GM18502 (cell line): ENCODE measurements around the gene BIRC7.
"Not testable (repeated sequence)": the region's sequence is repeated elsewhere in the genome, so short reads cannot be mapped to it uniquely, and the experiment has no call there.

Source experiments
- ATAC-seq: cut with Tn5 transposase; IDR thresholded peaks from one replicate; pipeline ENCODE4 v1.9.1; 2021; ENCODE audit warnings: mild to moderate bottlenecking; ENCODE audit not compliant: unreplicated experiment, poor library complexity

BIRC7 gene

GRCh38 chr20:63205896-63206295 is 29.8 kb upstream of the BIRC7 start:
- no peak for ATAC-seq

- ATAC-seq, result no peak
Measured at GRCh38 chr20:63206878-63207277, 28.8 kb upstream of the BIRC7 start.

DNA sequence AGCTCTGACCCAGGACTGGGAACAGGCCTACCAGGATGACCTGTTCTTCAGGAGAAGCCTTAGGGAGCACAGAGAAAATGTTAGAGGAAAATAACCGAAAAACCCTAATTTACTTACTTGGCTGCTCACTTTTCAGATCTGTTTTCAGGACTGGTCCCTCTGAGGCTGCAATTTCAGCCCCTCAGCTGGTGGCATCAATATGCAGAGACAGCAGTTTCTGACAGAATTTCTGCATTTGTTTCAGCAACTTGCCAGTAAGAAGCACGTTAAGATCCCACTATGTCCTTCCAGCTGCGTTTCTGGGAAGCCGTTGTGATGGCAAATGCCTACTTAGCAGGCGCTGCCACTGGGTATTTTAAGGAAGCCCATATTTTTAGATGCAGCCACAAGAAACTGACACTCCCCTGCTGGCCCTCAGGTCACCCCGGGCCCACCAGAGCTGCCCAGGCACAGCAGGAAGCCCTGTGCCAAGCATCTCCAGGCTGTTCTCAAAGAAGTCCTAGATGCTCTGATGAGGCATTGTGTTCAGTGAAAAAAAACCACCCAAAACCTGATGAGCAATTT is 27.3 kb upstream of the BIRC7 start:
- ATAC-seq, result no peak

GRCh38 chr20:63210011-63210605 is 25.6 kb upstream of the BIRC7 start:
- ATAC-seq, result no peak

GRCh38 chr20:63212393-63212730 is 23.3 kb upstream of the BIRC7 start:
- no peak for ATAC-seq

- no peak for ATAC-seq
Measured at GRCh38 chr20:63212792-63213191, 22.9 kb upstream of the BIRC7 start.

DNA sequence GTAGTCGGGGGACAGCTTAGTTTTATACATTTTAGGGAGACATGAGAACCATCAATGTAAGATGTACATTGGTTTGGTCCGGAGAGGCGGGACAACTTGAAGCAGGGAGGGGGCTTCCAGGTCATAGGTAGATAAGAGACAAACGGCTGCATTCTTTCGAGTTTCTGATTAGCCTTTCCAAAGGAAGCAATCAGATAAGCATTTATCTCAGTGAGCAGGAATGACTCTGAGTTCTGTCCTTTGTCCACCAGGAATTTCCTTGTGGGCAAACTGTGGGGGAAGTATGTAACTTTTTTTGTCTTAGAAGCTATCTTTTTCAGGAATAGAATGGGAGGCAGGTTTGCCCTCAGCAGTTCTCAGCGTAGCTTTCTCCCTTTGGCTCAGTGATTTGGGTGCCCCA is 21.2 kb upstream of the BIRC7 start:
- no peak for ATAC-seq

DNA sequence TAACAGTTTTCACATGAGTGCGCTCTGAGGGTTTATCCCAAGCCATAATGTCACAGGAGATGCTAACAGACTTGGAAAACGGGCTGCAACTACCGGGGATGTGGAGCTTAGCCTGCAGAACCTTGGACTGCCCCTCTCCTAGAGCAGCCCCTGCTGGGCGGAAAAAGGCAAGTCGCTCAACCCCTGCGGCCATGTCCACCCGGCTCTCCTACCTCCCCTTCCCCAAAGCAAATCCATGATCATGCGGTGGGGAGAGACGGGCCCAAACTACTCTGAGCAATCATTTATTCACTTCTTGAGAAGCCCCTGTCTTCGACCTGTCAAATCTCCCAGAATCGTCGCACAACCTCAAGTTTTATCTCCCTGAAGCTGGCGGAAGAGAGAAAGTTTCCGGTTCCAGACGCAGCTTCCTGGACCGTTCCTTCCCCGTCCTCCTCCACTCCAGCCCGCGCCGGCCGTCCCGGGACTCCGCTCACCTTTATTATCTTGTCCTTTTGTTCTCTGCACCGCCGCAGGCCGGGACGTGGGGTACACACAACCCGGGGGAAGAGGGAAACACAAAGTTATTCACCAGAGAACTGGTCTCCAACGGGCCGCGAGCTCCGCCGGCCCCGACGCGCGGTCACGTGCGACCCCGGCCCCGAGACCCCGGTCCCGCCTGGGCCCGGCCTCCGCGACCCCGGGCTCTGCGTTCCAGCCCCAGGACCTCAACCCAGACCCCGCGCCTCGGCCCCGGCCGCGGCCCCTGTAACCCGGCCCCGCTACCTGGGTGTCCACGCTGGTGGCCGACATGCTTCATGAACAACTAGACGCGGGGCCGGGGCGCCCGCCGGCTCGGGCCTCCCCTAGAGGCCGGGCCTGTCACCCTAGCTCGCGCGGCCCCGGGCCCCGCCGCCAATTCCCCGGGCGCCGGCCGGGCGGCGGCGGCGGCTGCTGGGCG is 20.3 kb upstream of the BIRC7 start:
- ATAC-seq, result peak; percentile 33

GRCh38 chr20:63216041-63216848 is 19.5 kb upstream of the BIRC7 start, which contains the start of gene YTHDF1:
TSS of gene YTHDF1 (minus strand) at chr20:63216131. CDS start at chr20:63215892, 239 bp downstream.
- ATAC-seq, result peak; percentile 85

- no peak for ATAC-seq
Measured at GRCh38 chr20:63216849-63217471, 18.7 kb upstream of the BIRC7 start.

- ATAC-seq, result no peak
Measured at GRCh38 chr20:63217706-63218105, 18.0 kb upstream of the BIRC7 start.

- ATAC-seq, result no peak
Measured at GRCh38 chr20:63218701-63219446, 16.8 kb upstream of the BIRC7 start.

DNA sequence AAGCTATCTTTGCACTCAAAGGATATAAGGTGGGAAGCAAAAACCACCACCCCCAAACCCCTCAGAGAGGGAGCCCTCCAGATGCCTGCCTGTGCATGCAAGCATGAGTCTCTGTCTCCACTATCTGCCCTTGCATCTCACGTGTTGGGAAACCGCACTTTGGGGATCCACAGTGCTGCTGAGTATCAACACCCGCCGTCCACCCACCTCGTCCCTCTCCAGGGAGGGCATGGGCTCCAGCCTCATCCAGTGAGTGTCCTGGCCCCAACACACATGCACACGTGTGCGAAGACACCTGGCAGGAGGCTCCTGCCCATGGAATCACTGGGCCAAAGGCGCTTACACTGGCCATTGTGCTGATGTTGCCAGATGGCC is 16.3 kb upstream of the BIRC7 start:
- ATAC-seq, result no peak

GRCh38 chr20:63219866-63220521 is 15.7 kb upstream of the BIRC7 start:
- no peak for ATAC-seq

DNA sequence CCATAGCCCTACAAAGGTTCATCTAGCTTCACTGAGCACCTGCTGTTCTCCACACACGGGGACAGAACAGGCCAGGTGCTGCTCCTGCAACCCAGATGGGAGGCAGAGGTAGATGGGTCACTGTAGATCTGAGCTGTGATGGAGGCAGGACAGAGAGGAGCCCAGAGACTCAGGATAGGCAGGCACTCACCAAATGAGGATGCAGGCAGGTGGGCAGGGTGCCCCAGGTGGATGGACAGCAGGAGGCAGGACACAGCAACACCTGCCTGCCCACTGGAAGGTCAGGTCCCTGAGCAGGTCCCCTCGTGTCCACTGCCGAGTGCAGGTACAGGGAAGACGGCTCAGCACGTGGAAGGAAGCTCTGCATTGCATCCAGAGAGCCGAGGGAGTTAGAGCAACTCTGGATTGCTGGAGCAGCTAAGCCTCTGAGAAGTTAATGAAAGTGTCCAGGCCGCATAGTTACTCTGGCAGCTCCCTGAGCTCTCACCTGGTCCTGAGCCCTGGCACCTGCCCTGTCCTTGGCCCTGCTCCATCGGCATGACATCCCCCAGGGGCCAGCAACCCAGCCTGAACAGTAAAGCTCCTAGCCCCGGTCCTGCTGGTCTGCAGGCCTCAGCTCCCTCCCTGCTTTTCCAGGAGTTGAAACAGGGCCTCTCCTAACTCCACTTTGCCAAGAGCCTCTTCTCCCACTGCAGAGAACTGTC is 14.9 kb upstream of the BIRC7 start:
- ATAC-seq, result no peak

DNA sequence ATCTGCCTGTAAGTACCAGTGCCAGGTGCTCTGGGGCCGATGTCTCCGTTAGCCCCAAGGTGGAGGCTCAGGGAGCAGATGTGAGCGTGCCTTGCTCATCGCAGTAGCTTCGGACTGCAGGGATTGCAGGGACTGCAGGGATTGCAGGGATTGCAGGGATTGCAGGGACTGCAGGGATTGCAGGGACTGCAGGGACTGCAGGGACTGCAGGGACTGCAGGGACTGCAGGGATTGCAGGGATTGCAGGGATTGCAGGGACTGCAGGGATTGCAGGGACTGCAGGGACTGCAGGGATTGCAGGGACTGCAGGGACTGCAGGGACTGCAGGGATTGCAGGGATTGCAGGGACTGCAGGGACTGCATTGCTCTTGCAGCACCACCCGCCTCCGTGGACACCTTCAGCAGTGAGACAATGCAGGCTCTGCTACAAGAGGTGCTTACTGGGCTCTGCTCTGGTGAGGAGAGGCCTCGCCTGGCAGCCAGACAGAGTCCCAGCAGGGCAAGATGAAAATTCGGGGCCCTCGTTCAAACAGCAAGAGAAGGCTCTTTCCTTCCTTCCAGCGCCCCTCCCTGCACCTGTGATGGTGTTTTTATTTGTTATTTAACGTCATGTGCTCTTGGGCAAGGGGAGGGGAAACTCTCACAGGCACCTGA is 14.2 kb upstream of the BIRC7 start:
- not testable (repeated sequence) for ATAC-seq

- no peak for ATAC-seq
Measured at GRCh38 chr20:63222541-63222940, 13.2 kb upstream of the BIRC7 start.
